Measurements from ENCODE around the gene SART1. TPM values are rescaled to one million over a fixed set of nuclear protein-coding genes. Genes with fewer than 3 reads are reported as not detected.

Gene SART1
- total RNA-seq, 4 donors from 2014 or later, result 27.6 to 35.0 (median 33.1) TPM

GRCh38 chr11:65972116-65972515 is 10.6 kb downstream of the SART1 start:
- 90 to 97% methylated on average over 8 of the region's 8 CpGs for WGBS, 2 donors
- no peak overlapping the region for H3K4me3 ChIP-seq
- H3K27me3 ChIP-seq, result no peaks in the 10 kb centered on the region
- DNase-seq, result no peak
- H3K36me3 ChIP-seq, result peaks cover 19 to 74% (median 22%) of the 10 kb centered on the region in 3 donors
- H3K9me3 ChIP-seq, result no peaks in the 10 kb centered on the region
- TF ChIP-seq CTCF (IDR thresholded peaks at IDR 0.05) (no peak), POLR2A (IDR thresholded peaks at IDR 0.05) (no peak)
- H3K4me1 ChIP-seq, result peaks cover 0 to 21% (median 0%) of the 10 kb centered on the region in 3 donors
- H3K27ac ChIP-seq, result no peak overlapping the region
- intact Hi-C loops (cut with DNase I), result no loop called here

- intact Hi-C loops (cut with DNase I), result no loop called here
- WGBS, 2 donors, result 62 to 72% methylated on average over 11 to 13 of the region's 13 CpGs
- peaks cover 22 to 74% (median 27%) of the 10 kb centered on the region in 3 donors for H3K36me3 ChIP-seq
- no peaks in the 10 kb centered on the region for H3K27me3 ChIP-seq
- H3K9me3 ChIP-seq, result no peaks in the 10 kb centered on the region
- no peak overlapping the region for H3K4me3 ChIP-seq
- no peak for TF ChIP-seq CTCF (IDR thresholded peaks at IDR 0.05)
- no peak for TF ChIP-seq POLR2A (IDR thresholded peaks at IDR 0.05)
- DNase-seq, result no peak
- no peak overlapping the region for H3K27ac ChIP-seq
- H3K4me1 ChIP-seq, result peaks cover 0 to 21% (median 0%) of the 10 kb centered on the region in 3 donors
Measured at GRCh38 chr11:65973439-65974110, 12.0 kb downstream of the SART1 start.

DNA sequence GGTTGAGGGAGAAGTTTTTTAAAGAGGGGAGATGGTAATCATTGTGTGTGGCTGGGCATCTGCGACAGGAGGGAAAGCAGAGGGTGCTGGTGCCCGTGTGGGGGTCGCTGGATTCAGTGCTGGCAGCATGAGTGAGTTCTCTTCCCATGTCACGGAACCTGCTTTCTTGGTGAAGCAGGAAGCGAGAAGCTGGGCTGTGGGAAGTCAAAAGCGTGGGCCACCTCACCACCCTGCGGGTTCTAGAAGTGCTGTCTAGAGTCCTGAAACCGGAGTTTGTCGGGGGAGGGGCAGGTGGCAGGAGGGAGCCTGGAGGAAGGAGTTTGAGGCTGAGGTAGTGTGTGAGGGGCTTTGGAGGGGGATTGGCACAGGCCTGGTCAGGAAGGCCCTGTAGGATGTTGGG is 14.2 kb downstream of the SART1 start:
- Histone ChIP-seq H3K36me3 (peaks cover 23 to 69% (median 25%) of the 10 kb centered on the region in 3 donors), H3K27me3 (no peaks in the 10 kb centered on the region), H3K27ac (no peak overlapping the region), H3K4me1 (peaks cover 0 to 6% (median 0%) of the 10 kb centered on the region in 3 donors), H3K9me3 (no peaks in the 10 kb centered on the region), H3K4me3 (no peak overlapping the region)
- intact Hi-C loops (cut with DNase I), result no loop called here
- 88 to 91% methylated on average over 7 to 9 of the region's 9 CpGs for WGBS, 2 donors
- no peak for DNase-seq
- TF ChIP-seq CTCF (IDR thresholded peaks at IDR 0.05), result no peak
- no peak for TF ChIP-seq POLR2A (IDR thresholded peaks at IDR 0.05)

GRCh38 chr11:65976216-65977176 is 15.0 kb downstream of the SART1 start:
- 68 to 83% methylated on average over 9 to 29 of the region's 43 CpGs for WGBS, 2 donors
- TF ChIP-seq POLR2A (IDR thresholded peaks at IDR 0.05) (no peak), CTCF (IDR thresholded peaks at IDR 0.05) (no peak)
- intact Hi-C loops (cut with DNase I), result no loop called here
- Histone ChIP-seq H3K27me3 (no peaks in the 10 kb centered on the region), H3K4me1 (peaks cover 0 to 6% (median 0%) of the 10 kb centered on the region in 3 donors), H3K36me3 (peaks cover 23 to 69% (median 25%) of the 10 kb centered on the region in 3 donors), H3K9me3 (no peaks in the 10 kb centered on the region), H3K27ac (no peak overlapping the region), H3K4me3 (no peak overlapping the region)
- no peak for DNase-seq

Measured in esophagus squamous epithelium (tissue), 5 donors.